DMS53 treated with DMSO at 0.1 percent for 48 hours (cell line): ENCODE results near the gene RTN4.
"Not testable (repeated sequence)": the region's sequence is repeated elsewhere in the genome, so short reads cannot be mapped to it uniquely, and the experiment has no call there.

Source experiments
- DNase-seq: peaks from one replicate; lab custom pipeline; 2025; ENCODE audit not compliant: unreplicated experiment; lab: John Stamatoyannopoulos, UW

RTN4 gene

GRCh38 chr2:55073000-55073983 is 23.0 kb upstream of the RTN4 start:
- no peak for DNase-seq

- no peak for DNase-seq
These were observed 13.6 kb upstream of the RTN4 start for GRCh38 chr2:55063713-55064323.

GRCh38 chr2:55063226-55063625 is 13.0 kb upstream of the RTN4 start:
- DNase-seq: no peak

GRCh38 chr2:55062754-55063153 is 12.5 kb upstream of the RTN4 start:
- DNase-seq: no peak

GRCh38 chr2:55061523-55062344 is 11.5 kb upstream of the RTN4 start:
- DNase-seq: no peak

GRCh38 chr2:55059793-55060192 is 9.5 kb upstream of the RTN4 start:
- no peak for DNase-seq

- no peak for DNase-seq
These were observed 7.2 kb upstream of the RTN4 start for GRCh38 chr2:55057474-55057873.

- no peak for DNase-seq
These were observed 5.8 kb upstream of the RTN4 start for GRCh38 chr2:55056024-55056521.

- no peak for DNase-seq
These were observed 4.0 kb upstream of the RTN4 start for GRCh38 chr2:55054106-55054875.

- not testable (repeated sequence) for DNase-seq
These were observed 3.0 kb upstream of the RTN4 start for GRCh38 chr2:55053225-55053624.

- DNase-seq: no peak
These were observed 2.1 kb upstream of the RTN4 start for GRCh38 chr2:55052129-55053061.

GRCh38 chr2:55051026-55051866 is 995 bp upstream of the RTN4 start:
- peak; percentile 65 for DNase-seq

- DNase-seq: no peak
These were observed 491 bp downstream of the RTN4 start for GRCh38 chr2:55049821-55050099.

GRCh38 chr2:55049043-55049820 is 1.0 kb downstream of the RTN4 start:
- peak; percentile 47 for DNase-seq

- peak; percentile 21 for DNase-seq
These were observed 1.7 kb downstream of the RTN4 start for GRCh38 chr2:55048508-55049042.

GRCh38 chr2:55047677-55048299 is 2.5 kb downstream of the RTN4 start:
- DNase-seq: no peak

GRCh38 chr2:55045780-55046179 is 4.5 kb downstream of the RTN4 start:
- DNase-seq: no peak
